Measurements from ENCODE around the gene LRPPRC.
"Not testable (repeated sequence)": the region's sequence is repeated elsewhere in the genome, so short reads cannot be mapped to it uniquely, and the experiment has no call there.

Gene LRPPRC

GRCh38 chr2:43924463-43924862 is 71.3 kb downstream of the LRPPRC start:
- DNase-seq (ENCODE audit: insufficient read length, low spot score) (no peak), FAIRE-seq (no peak)

DNA sequence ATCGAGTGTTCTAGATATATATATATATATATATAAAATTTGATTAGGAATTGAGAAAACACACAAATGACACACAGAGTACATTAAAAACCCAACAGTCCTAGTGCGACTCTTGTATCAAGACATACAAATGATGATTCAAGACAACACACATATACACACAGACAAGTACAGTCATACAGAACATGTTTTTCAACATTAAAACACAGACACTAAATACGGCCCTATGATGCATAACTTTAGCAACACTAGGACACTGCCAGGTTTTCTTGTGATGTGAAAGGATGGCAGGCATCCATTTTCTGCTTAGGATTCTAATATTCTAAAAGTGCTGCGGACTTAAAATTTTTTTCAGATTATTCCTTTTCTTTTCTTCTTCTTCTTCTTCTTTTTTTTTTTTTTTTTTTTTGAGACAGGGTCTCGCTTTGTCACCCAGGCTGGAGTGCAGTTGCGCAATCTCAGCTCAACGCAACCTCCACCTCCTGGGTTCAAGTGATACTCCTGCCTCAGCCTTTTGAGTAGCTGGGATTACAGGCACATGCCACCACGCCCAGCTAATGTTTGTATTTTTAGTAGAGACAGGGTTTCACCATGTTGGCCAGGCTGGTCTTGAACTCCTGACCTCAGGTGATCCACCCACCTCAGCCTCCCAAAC is 84.5 kb downstream of the LRPPRC start:
- not testable (repeated sequence) for FAIRE-seq; DNase-seq (ENCODE audit: insufficient read length, low spot score)

- DNase-seq (ENCODE audit: insufficient read length, low spot score): no peak
- no peak for FAIRE-seq
Observed at GRCh38 chr2:43906448-43907109, 89.2 kb downstream of the LRPPRC start.

DNA sequence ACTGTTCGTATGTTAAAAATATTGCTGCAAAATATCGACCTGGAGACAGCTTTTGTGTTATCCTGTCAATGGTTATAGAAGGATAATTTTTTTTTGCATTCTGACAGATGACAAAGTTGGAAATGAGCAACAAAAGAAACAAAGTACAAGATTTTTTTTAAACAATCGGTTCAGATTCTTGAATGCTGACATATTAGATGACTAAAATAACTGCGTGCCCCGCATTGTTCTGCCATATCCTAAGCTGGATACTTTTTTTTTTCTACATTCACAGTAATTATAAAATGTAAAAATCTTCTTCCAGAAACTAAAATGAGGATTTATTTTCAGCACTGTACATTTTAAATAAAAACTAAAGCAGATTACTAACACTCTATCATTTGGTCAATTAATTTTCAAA is 89.9 kb downstream of the LRPPRC start:
- FAIRE-seq (peak; percentile 44), DNase-seq (ENCODE audit: insufficient read length, low spot score) (no peak)

DNA sequence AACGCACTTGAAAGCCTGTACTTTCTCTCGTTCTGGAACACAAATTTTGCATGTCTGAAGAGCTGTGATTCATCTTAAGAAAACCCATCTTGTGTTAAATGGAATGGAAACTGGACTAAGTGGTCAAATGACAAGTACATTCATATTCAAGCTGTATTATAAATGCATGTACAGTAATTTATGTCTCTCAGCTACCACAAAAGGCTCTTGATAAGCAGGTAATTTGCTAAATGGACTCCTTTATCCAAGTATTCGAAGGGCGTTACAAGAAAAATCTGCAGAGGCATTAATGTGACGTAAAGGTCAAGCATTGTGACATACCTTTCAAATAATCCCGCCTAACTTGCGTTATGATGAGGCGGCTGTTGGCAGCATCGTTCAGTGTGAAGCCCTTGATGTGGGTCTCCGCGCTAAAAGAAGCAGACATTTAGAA is 90.4 kb downstream of the LRPPRC start:
- DNase-seq (ENCODE audit: insufficient read length, low spot score): no peak
- FAIRE-seq: no peak

DNA sequence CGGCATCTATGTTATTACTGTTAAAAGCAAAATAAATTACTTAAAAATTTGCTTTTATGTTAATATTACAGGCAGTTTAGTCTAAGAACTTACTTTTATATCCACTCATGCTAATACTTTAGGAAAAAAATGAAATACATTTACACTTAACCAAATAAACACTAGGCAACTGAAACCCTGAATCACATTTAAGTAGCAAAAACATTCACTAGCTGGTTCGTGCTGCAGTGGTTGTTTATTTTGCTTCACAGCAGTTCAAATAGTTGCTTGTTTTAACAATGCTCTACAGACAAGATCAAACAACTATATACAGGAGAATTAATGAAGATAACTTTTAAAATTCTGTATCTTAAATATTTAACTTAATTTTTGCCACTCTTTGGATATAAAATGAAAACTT is 96.2 kb downstream of the LRPPRC start:
- no peak for DNase-seq (ENCODE audit: insufficient read length, low spot score)
- FAIRE-seq: no peak

DNA sequence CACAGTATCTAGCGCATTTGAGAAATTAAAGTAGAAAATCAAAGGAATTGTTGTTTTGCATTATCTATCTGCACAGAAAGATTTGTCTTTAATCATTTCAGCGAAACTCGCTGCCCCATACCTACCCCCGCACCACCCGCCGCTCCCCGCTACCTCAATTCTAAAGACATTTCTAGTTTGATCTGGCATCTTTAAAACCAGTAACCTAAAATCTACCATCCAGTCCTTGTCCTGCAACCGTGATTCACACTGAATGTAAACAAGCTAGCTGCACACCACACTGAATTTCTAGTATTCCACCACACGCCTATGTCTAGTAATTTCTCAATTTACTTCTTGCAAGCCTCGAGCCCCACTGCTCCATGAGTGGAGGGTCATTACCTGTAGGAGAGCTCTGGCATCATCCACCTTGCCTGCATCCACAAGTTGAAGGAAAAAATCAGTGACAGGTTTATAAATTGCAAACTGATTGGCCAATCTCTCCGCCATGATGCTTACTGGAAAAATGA is 96.9 kb downstream of the LRPPRC start:
- DNase-seq (ENCODE audit: insufficient read length, low spot score) (no peak), FAIRE-seq (no peak)

DNA sequence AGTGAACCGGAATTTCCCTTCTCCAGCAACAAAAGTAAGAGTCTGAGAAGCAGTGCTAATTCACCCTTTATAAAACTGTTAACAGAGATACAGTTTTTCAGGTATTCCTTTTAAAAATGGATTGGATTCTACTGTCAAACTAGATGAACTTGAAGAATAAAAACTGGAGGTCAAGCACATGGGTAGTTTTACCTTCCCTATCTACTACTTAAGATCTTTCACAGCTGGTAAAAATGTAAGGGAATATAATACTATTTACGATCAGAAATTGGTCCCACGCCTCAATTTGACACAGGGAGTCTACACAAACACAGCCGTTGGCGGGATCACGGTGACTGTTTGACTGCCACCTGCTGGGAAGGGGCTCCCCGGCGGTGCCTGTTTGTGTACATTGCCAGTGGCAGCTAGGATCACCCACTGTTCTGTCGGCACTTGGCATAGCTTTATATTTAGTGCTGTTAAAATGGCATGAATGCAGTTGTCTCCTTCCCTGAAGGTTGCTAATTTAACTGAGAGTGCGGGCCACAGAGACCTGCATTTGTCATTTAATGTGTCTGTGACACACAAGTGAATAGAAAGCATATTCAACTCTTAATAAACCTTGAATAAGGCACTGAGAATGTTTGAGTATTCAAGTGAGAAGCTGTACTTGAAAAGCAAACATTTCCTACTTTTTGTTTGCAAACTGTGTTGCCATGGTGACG is 97.5 kb downstream of the LRPPRC start:
- DNase-seq (ENCODE audit: insufficient read length, low spot score): no peak
- no peak for FAIRE-seq

DNA sequence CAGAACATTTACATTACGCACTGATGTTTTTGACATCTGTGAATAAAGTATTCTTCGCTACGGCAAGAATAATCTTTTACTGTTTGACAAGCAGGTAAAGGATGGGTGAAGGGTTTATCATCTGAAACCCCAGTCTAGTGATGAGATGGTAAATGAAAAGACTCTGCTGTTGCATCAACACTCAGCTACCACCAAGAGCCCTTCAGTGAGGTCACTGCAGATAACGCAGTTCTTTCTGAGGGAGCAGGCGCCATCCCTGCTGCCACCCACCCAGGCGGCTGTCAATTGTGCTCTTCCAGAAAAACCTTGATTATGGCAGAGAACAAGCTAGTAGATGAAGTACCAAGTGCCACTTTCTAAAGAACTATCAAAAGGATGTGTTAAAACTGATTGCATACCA is 98.3 kb downstream of the LRPPRC start:
- FAIRE-seq: no peak
- DNase-seq (ENCODE audit: insufficient read length, low spot score): no peak

DNA sequence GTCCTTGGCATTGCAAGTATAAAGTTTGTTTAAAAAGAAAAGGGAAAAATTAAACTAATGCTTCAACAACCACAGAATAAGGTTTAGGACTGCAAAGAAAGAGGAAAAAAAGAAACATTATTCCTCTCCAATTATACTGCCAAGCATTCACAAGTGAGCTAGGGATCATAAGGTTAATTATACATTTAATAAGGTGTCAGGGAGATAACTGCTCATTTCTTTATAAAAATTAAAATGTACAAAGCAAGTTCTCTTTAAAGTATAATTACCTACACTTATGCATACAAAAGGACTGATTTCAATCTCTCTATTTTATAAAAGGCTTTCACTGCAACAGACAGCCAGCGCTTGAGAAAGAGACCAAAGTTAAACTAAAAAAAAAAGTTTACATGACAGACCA is 98.9 kb downstream of the LRPPRC start:
- no peak for FAIRE-seq
- DNase-seq (ENCODE audit: insufficient read length, low spot score): no peak

- FAIRE-seq (no peak), DNase-seq (ENCODE audit: insufficient read length, low spot score) (no peak)
Observed at GRCh38 chr2:43894743-43895142, 101.0 kb downstream of the LRPPRC start.

DNA sequence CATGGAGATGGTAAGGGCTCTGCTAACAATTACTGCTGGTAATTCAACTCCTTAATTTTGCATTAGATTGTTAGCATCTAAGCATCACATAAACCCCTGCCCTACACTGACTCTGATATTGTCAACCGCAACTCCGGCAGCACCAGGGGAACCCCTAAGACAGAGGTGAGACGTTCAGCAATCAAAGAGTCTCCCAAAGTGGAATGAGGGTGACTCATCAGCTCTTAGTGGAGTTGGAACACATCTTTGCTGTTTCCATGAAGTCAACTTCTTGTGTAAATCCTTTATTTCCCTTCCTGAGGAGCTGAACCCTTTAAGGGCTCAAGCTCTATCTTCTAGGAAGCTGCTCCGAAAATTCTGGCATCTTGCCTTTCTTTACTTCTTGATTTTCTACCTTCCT is 104.9 kb downstream of the LRPPRC start:
- DNase-seq (ENCODE audit: insufficient read length, low spot score) (no peak), FAIRE-seq (no peak)

- FAIRE-seq: no peak
- DNase-seq (ENCODE audit: insufficient read length, low spot score): no peak
Observed at GRCh38 chr2:43889416-43889815, 106.4 kb downstream of the LRPPRC start.

DNA sequence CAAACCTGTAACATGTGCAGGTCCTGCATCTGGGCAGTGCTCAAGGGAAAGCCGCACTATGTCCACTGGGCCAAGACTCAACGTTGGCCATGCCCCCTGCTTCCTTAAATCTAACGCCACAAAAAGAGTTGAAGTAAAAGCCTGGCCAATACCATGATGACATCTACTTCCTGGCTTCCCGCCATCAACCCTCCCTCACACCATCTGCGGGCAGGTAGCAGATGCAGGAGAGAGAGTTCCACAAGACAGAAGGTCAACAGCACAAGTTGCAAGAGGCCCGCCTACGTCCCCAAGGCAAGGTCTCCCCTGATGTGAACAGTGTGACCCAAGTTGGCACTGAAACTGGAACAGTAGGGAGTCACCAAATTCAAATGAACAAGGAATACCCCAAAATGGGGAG is 108.6 kb downstream of the LRPPRC start:
- FAIRE-seq (no peak), DNase-seq (ENCODE audit: insufficient read length, low spot score) (no peak)

- DNase-seq (ENCODE audit: insufficient read length, low spot score) (no peak), FAIRE-seq (no peak)
Observed at GRCh38 chr2:43885132-43885632, 110.6 kb downstream of the LRPPRC start.

- DNase-seq (ENCODE audit: insufficient read length, low spot score) (no peak), FAIRE-seq (no peak)
Observed at GRCh38 chr2:43884689-43885088, 111.1 kb downstream of the LRPPRC start.

DNA sequence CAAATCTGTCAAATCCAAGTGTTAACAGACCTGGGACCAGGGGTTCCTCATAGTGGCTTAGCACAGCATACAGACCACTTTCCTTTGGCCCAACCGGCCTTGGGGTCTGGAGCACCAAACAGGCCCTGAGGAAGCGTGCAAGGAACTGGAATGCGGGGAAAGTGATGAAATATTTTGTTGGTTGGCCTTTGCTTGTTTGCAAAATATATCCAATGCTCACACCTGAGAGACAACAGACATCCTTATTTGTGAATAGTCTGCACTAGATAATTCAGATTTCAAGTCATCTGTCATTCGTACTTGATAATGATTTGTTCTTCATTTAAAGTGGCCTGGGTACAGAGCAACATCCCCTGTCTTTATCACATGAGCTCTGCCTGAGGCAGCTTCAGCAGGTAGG is 113.5 kb downstream of the LRPPRC start:
- FAIRE-seq: no peak

DNA sequence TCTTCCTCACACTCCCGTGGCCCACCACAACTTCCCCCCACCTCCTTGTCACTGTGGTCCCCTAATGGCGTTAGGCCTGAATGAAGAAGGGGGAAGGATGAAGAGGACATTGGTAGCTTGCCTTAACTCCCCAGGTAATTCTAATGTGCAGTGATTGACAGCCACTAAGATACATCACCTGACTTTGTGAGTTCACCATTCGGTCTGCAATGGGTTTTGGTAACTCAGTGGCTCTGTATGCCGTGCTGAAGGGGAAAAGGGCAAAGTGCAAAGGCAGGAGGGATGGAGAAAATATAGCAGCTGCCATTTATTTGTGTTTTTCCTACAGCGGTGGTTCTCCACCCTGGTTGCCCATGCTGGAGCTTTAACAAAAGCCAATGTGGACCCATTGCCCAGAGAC is 114.8 kb downstream of the LRPPRC start:
- DNase-seq (ENCODE audit: insufficient read length, low spot score) (no peak), FAIRE-seq (no peak)

More for the DNA sequence above, 113.5 kb downstream of the LRPPRC start:
- DNase-seq (ENCODE audit: insufficient read length, low spot score): no peak

DNA sequence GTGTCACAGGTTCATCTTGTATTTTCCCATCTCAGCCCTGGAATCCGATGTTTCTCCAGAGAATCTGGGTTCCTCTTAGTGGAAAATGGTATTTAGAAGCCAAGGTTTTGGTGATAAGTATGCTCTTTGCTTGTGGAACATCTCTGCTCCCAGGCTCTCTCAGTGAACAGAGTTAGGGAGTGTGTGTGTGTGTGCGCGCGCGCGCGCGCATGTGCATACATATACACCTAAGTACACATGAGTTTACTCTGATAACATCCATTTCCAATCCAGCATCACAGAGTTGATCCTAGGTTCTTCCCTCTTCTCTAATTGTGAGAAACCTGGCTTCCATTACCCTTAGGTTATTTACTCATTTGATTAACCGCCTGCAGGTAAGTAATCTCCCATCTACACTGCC is 115.3 kb downstream of the LRPPRC start:
- DNase-seq (ENCODE audit: insufficient read length, low spot score) (no peak), FAIRE-seq (no peak)

DNA sequence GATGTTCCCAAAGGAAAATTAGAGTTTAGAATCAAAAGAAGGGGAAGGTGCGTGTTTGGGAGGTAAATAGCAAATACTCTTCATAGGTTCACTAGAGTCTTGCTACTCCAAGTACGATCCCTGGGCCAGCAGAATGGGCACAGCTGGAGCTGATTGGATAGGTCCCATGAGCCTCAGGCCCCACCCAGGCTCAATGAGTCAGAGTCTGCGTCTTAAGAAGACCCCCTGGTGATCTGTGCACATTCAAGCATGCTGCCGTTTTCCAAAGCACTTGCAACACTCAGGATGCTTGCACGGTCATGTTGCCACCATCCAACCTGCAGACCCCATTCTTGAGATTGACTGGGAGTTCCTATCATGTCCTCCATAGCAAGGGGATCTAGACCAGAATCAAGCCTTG is 116.5 kb downstream of the LRPPRC start:
- DNase-seq (ENCODE audit: insufficient read length, low spot score) (no peak), FAIRE-seq (no peak)

- FAIRE-seq: peak; percentile 94
- DNase-seq (ENCODE audit: insufficient read length, low spot score): peak; percentile 57
Observed at GRCh38 chr2:43877782-43878464, 117.9 kb downstream of the LRPPRC start.

Measured in GM19239 (cell line).